22Rv1 (cell line): ENCODE measurements around the gene LRP8.

Experiments
- CTCF ChIP-seq: fragments of 450-650 bp; IDR thresholded peaks from 2 replicates; pipeline ENCODE4 v1.5.1; 2017; ENCODE audit warnings: mild to moderate bottlenecking
- ZFX ChIP-seq: fragments of 450-650 bp; IDR thresholded peaks from 2 replicates; pipeline ENCODE4 v1.6.1; 2017; ENCODE audit warnings: antibody characterized with exemption, borderline replicate concordance

- no peak for TF ChIP-seq CTCF
- TF ChIP-seq ZFX: no peak
Measured at GRCh38 chr1:53276902-53277281, 51.0 kb downstream of the LRP8 start.
